Measurements from ENCODE around the gene RTN3.

Gene RTN3

GRCh38 chr11:63745304-63746170 is 64.2 kb downstream of the RTN3 start:
- DNase-seq (ENCODE audit: low read depth) = no peak

DNA sequence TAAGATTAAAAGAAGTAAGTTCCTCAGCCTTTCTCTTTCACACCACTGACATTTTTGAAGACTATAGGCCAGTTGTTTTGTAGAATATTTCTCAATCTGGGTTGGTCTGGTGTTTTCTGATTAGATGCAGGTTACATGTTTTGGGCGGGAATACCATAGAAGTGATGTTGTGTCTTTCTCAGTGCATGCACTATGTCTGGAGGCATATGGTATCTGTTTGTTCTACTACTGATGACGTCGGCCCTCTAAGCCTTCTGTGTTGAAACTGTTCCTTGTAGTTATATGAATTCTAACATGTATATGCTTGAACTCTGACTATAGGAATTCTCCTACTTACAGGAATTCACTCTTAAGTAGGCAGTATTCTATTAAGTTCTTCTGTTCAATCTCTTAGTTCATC is 65.7 kb downstream of the RTN3 start:
- DNase-seq (ENCODE audit: low read depth) = peak; percentile 55

GRCh38 chr11:63749624-63750023 is 68.3 kb downstream of the RTN3 start:
- no peak for DNase-seq (ENCODE audit: low read depth)

GRCh38 chr11:63756919-63757761 is 75.8 kb downstream of the RTN3 start:
- DNase-seq (ENCODE audit: low read depth) = no peak

DNA sequence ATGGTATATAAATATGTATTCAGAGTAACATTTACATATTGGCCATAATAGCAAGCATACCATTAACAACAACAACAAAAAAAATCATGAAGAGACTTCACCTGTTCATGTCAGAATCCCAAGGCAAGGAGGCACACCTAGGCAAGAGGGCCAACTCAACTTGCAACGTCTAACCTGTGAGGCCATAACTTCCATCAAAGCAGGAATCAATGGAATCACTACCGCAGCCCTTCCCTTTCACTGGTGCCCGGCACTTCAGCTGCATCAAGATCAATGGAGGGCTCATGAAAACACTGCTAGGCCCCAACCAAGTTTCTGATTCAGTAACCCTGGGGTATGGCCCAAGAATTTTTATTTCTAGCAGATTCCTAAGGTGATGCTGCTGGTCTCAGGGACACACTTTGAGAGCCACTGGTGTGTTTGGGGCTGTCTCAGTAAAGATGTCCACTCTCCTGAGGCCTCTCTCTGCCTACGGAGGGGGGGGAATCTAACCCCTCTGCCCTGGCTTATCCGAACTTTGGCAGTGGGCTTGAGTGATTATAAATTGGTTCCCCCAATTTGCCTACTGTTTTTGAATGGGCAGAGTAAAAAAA is 79.3 kb downstream of the RTN3 start:
- no peak for DNase-seq (ENCODE audit: low read depth)

GRCh38 chr11:63761188-63761587 is 79.9 kb downstream of the RTN3 start:
- DNase-seq (ENCODE audit: low read depth) = no peak

DNA sequence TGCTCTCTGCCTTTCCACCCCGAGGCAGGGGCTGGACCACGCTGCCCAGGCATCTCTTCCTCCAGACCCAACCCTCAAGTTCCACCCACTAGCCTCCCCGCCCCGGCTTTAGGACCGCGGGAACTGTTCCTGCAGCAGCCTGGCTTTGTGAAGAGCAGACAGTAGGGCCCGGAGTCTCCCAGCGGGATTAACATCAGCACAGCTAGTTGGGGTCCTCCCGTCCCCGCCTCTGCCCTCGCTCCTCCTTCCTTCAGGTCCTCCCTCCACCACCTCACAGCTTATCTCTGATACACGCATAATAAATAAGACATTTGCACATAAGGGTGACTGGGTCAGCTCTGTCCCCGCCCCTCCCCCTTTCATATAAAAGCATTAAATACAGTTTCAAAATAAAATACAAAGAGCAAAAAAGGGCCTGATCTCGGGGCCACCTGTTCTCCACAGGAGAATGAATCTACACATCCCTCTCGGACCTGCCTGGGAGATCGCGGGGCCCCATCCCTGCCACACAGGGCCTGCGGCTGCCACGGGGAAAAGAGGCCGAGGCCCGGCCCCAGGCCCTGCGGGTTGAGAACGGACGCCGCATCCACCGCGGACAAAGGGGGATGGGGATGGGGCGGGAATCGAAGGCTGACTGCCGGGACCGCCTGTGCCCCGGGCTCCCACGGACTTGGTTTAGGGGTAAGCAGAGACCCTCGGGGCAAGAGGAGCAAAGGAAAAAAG is 80.8 kb downstream of the RTN3 start:
- DNase-seq (ENCODE audit: low read depth) = no peak

- DNase-seq (ENCODE audit: low read depth) = no peak
These were observed 81.6 kb downstream of the RTN3 start for GRCh38 chr11:63762654-63763495.

GRCh38 chr11:63763496-63764339 is 82.4 kb downstream of the RTN3 start:
- no peak for DNase-seq (ENCODE audit: low read depth)

- no peak for DNase-seq (ENCODE audit: low read depth)
These were observed 83.0 kb downstream of the RTN3 start for GRCh38 chr11:63764340-63764678.

DNA sequence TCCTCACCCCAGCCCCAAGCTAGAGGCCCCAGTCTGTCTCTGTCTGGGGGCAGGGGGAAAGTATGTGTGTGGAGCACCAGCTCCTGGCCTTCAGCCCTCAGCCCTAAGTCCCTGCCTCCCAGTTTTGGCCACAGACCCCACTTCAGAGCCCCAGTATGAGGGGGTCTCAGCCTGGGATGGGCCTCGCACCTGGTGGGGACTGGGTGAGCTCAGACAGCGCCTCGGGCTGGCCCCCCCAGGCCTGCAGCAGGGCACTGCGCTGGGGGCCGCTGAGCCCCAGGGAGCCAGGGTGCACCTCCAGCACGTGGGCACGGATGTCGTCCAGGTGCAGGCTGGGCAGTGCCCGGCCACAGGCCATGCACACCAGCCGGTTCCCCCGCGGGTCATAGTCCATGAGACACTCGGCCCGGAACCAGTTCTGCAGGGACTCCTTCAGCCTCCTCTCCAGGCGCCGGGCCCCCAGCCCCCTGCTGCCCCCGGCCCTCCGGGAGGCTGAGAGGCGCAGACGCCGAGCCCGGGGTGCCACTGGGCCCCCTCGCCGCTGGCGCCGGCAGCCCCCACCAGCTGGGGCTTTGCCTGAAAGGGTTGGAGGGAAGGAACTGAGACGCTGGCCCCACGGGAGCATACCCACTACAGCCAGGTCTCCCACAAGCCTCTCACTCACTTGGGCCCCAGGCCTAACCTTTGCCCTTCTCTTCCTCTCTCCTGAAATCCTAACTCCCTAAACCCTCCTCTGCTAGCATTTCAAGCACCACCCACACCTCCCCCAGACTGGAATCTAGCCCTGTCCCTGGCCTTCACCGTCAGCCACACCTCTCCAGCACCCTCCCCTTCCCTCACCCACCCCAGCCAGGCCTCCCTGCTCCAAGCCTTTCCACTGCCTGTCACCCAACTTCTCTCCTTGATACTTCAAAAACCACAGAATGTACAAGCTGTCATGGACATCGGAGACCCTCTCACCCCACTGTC is 83.7 kb downstream of the RTN3 start:
- DNase-seq (ENCODE audit: low read depth) = no peak

- DNase-seq (ENCODE audit: low read depth) = no peak
These were observed 84.5 kb downstream of the RTN3 start for GRCh38 chr11:63765688-63766241.

- no peak for DNase-seq (ENCODE audit: low read depth)
These were observed 85.4 kb downstream of the RTN3 start for GRCh38 chr11:63766531-63767235.

GRCh38 chr11:63767267-63767564 is 85.9 kb downstream of the RTN3 start:
- no peak for DNase-seq (ENCODE audit: low read depth)

DNA sequence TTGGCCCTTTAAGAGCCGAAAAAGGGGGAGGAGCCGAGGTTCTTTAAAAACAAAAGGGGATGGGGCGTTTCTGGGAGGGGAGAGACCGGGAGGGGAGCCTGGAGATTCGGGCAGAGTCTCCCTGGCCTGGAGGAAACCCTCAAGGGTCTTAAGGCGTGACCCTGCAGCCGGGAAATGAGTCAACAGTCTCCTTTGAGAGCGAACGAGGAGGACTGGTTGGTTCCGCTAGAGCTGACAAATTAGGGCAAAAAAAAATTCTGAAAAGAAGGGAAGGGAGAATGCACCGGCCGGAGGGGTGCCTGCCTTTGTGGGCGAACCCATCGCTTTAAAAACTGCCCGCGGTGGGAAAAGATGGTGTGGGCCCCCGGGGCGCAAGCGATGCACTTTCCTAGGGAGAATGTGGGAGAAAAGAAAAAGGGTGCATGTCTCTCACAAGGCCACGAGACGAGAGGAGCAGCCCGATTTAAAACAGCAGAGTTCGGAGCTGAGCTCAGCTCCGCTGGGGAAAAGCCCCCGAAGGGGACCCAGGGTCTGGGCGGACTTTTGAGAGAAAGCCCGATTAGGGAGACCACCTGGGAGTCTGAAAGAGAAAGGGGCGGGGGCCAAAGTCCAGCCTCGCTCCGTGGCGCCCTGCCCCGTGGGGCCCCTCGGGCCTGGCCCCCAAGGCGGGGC is 86.4 kb downstream of the RTN3 start:
- DNase-seq (ENCODE audit: low read depth) = peak; percentile 78

DNA sequence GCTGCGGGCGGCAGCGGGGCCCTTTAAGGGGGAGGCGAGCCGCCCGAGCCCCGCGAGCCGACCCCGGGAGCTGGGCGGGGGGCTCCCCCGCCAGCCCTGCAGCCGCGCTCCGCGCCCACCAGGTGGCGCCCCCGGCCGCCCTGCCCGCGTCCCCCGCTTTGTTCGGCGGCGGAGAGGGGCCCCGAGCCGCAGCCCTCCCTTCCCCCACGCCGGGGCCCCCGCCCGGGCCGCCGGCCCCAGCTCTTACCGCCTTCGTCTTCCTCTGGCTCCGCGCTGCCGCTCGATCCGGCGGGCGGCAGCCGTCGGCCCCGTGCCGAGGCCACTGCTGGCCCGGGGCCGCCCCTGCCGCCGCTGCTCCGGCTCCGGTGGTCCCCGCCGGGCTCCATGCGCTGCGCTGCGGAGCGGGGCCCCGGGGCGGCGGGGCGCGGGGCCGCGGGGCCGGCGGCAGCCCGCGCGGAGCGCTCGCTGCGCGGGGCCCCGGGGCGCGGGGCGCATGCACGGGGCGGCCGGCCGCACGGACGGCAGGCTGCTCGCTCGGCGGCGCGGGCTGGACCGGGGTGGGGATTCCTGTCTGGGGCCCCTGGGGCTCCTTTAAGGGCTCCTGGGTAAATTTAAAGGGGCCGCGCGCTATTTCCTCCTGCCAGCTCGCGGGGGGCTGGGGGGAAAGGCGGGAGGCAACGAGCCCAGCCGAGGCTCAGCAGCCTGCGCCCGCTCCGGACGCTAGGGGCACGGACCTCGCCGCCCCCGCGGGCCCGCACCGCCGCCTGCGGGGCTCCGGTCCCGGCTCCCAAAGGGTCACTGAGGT is 87.1 kb downstream of the RTN3 start, which contains the start of gene ZFTA:
Gene ZFTA, minus strand, starts transcription at position 539 of the 805 bp plus-strand sequence. Its CDS starts 153 bp downstream, at position 386.
- DNase-seq (ENCODE audit: low read depth) = peak; percentile 27
